T-cell (primary cell): Measurements from ENCODE around the gene PDE4C. TPM values are rescaled to one million over a fixed set of nuclear protein-coding genes. Genes with fewer than 3 reads are reported as not detected.
A peak's percentile ranks its signal among the peaks of the same experiment; 100 is the strongest.

ENCODE experiments used
- ATAC-seq, 4 experiments: fragments of 200-7000 bp in 3 of 4; fragments of 150-1000 bp in 1 of 4; cut with Tn5 transposase; replicated peaks in 1 of 4; 1 replicate in 3 of 4; 2 replicates in 1 of 4; pipeline ENCODE4 v1.10.0; 2021; ENCODE audit warnings: moderate library complexity in 3 of 4, mild to moderate bottlenecking in 2 of 4, moderate number of reproducible peaks in 1 of 4
- CTCF ChIA-PET, 2 donors: fragments of 300-600 bp; sonication (Branson Sonifier 250); formaldehyde crosslinking; loops; one replicate each; lab custom pipeline; 2022; ENCODE audit warnings: antibody characterized with exemption in 2 of 2; lab: Charles Lee
- POLR2A ChIA-PET, 2 donors: fragments of 300-600 bp; sonication (Branson Sonifier 250); formaldehyde crosslinking; loops; one replicate each; lab custom pipeline; 2022; ENCODE audit warnings: antibody characterized with exemption in 2 of 2; lab: Charles Lee
- DNase-seq, 35 experiments: peaks; one replicate each; pipeline versions ENCODE4 v3.0.0 to v3.0.0-alpha.2; 2013 to 2023
- H3K27ac ChIP-seq: one replicate; pipeline ENCODE4 v1.5.1; 2013; ENCODE audit warnings: low read length
- H3K27me3 ChIP-seq, 2 experiments: replicated peaks in 1 of 2; 1 replicate in 1 of 2; 2 replicates in 1 of 2; pipeline versions ENCODE4 v1.6.1 to v1.7.0; 2013; ENCODE audit warnings: low read length in 1 of 2, mixed read lengths in 1 of 2; ENCODE audit not compliant: control insufficient read depth in 2 of 2, insufficient read depth in 2 of 2; ENCODE audit errors: extremely low read depth in 1 of 2
- H3K36me3 ChIP-seq, 2 donors: 1 replicate in 1 of 2; 2 replicates in 1 of 2; pipeline versions ENCODE4 v1.6.1 to v1.7.0; 2013; ENCODE audit warnings: low read length in 1 of 2; ENCODE audit not compliant: control insufficient read depth in 2 of 2, insufficient read depth in 1 of 2; ENCODE audit errors: extremely low read depth in 1 of 2
- H3K4me1 ChIP-seq, 2 experiments: 1 replicate in 1 of 2; 2 replicates in 1 of 2; pipeline versions ENCODE4 v1.6.1 to v1.7.0; 2013; ENCODE audit warnings: low read length in 2 of 2, mixed read lengths in 1 of 2; ENCODE audit not compliant: insufficient read depth in 2 of 2, control insufficient read depth in 1 of 2; ENCODE audit errors: extremely low read depth in 1 of 2
- H3K4me3 ChIP-seq, 2 donors: 1 replicate in 1 of 2; 2 replicates in 1 of 2; pipeline versions ENCODE4 v1.5.1 to v1.7.0; 2013; ENCODE audit warnings: mild to moderate bottlenecking in 2 of 2, low read length in 1 of 2, moderate library complexity in 1 of 2; ENCODE audit not compliant: control insufficient read depth in 1 of 2; ENCODE audit errors: extremely low read depth in 1 of 2
- H3K9me3 ChIP-seq: 2 replicates; pipeline ENCODE4 v1.7.0; 2013
- H3K27ac Mint-ChIP-seq, 2 donors: one replicate each; pipeline ENCODE4 v1.8.0; 2020 to 2021; ENCODE audit warnings: mild to moderate bottlenecking in 2 of 2, mixed read lengths in 2 of 2
- H3K27me3 Mint-ChIP-seq, 2 donors: one replicate each; pipeline ENCODE4 v1.8.0; 2021 to 2022; ENCODE audit warnings: mixed read lengths in 2 of 2
- H3K36me3 Mint-ChIP-seq: one replicate; pipeline ENCODE4 v1.8.0; 2021; ENCODE audit warnings: mixed read lengths
- H3K4me1 Mint-ChIP-seq, 3 donors: one replicate each; pipeline ENCODE4 v1.8.0; 2020 to 2022; ENCODE audit warnings: mixed read lengths in 3 of 3, mild to moderate bottlenecking in 1 of 3
- H3K4me3 Mint-ChIP-seq, 3 donors: one replicate each; pipeline ENCODE4 v1.8.0; 2020 to 2022; ENCODE audit warnings: mild to moderate bottlenecking in 3 of 3, mixed read lengths in 3 of 3, moderate library complexity in 3 of 3
- H3K9me3 Mint-ChIP-seq, 3 donors: one replicate each; pipeline ENCODE4 v1.8.0; 2020 to 2022; ENCODE audit warnings: mixed read lengths in 3 of 3
- WGBS: methylation state at CpG from one replicate; pipeline ENCODE4 v1.1.5; 2013; ENCODE audit warnings: missing lambda C conversion rate; ENCODE audit not compliant: insufficient coverage; 5-methylcytosine and 5-hydroxymethylcytosine counted together
- total RNA-seq, 35 experiments: library from RNA in 6 of 35; stranded (reverse) in 6 of 35; fragments of 120-200 nt in 1 of 35; gene quantifications; one replicate each; pipeline versions ENCODE4 v1.2.1 to v1.2.4 and lab custom pipeline; 2013 to 2026

PDE4C gene
- total RNA-seq, 5 donors from 2014 or later (not counting 1 experiment from before 2014, with no cell fraction given) = not detected

DNA sequence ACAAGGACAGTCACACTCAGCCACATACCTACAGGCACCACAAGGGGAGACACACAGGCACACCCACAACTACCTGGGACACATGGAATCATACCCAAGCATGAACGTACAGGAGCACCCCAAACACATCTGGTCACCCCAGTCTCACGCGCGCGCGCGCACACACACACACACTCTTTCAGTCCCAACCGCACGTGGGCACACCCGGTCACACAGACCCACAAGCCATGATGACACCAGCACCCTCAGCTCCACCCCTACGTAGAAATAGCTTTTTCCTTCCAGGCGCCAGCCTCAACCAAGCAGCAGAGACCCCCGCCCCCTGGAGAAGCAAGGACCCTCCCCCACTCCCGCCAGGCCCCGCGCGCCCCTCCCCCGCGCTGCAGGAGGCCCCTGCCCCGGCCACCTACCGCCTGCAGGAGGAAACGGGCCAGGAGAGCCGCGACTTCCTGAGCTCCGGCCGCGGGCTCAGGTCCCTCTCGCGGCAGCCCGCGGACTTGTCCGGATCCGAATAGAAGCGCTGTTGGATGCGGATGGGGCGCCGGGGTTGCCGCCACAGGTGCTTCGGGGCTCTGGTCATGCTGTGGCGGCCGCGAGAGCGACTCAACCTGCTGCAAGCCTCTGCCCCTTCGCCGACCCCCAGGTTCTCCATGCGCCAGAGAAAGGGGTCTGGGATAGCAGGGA lies 6.4 kb upstream of the PDE4C start:
- Mint-ChIP-seq H3K4me1 (peaks cover 0 to 4% (median 3%) of the 10 kb centered on the region in 3 donors), H3K27me3 (peaks cover 55 to 77% of the 10 kb centered on the region in 2 donors), H3K36me3 (no peaks in the 10 kb centered on the region), H3K27ac (no peak overlapping the region), H3K4me3 (no peak overlapping the region), H3K9me3 (peaks cover 0 to 5% (median 0%) of the 10 kb centered on the region in 3 donors)
- Histone ChIP-seq H3K4me1 (peaks cover 0 to 8% of the 10 kb centered on the region in 2 experiments), H3K9me3 (no peaks in the 10 kb centered on the region), H3K36me3 (no peaks in the 10 kb centered on the region), H3K27ac (no peak overlapping the region), H3K4me3 (no peak overlapping the region), H3K27me3 (peaks cover 0 to 88% of the 10 kb centered on the region in 2 experiments)
- WGBS = 12% methylated on average over 42 of the region's 46 CpGs
- no peak for DNase-seq
- POLR2A ChIA-PET = interaction anchor here in 1 of 2 donors (0.7 kb wide), 1 partner anchor 489 kb away, joined by 7 read pairs; no protein-coding TSS in a partner anchor
- CTCF ChIA-PET = interaction anchor here in 1 of 2 donors (0.6 kb wide), 1 partner anchor 502 kb away, joined by 4 read pairs; no protein-coding TSS in a partner anchor
- ATAC-seq = no peak

DNA sequence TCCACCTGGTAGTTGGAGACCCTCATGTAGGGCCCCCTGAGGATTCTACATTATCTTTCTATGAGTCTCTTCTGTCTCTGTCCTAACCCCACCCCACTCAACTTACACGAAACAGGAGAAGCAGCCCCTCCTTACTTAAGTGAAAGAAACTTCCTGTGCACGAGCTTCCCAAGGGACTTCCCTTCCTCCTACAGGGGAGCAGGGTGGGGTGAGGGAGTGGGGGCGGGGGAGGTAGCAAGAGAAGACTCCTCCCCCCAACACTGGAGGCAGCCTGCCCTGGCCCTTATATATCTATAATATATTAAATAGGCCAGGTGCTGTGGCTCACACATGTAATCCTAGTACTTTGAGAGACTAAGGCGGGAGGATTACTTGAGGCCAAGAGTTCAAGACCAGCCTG lies 5.5 kb upstream of the PDE4C start:
- no peaks in the 10 kb centered on the region for H3K9me3 ChIP-seq
- H3K36me3 ChIP-seq = no peaks in the 10 kb centered on the region
- H3K27me3 ChIP-seq = peaks cover 0 to 91% of the 10 kb centered on the region in 2 experiments
- H3K27me3 Mint-ChIP-seq = peaks cover 62 to 81% of the 10 kb centered on the region in 2 donors
- ATAC-seq = no peak
- ChIA-PET POLR2A (no interaction called here), CTCF (no interaction called here)
- DNase-seq = no peak
- peaks cover 0 to 5% (median 0%) of the 10 kb centered on the region in 3 donors for H3K9me3 Mint-ChIP-seq
- H3K27ac Mint-ChIP-seq = no peak overlapping the region
- no CpG with 5 or more reads among the region's 4 CpGs for WGBS
- no peaks in the 10 kb centered on the region for H3K36me3 Mint-ChIP-seq
- no peak overlapping the region for H3K27ac ChIP-seq
- H3K4me1 Mint-ChIP-seq = peaks cover 3 to 8% (median 5%) of the 10 kb centered on the region in 3 donors
- H3K4me3 Mint-ChIP-seq = no peak overlapping the region
- peaks cover 0 to 8% of the 10 kb centered on the region in 2 experiments for H3K4me1 ChIP-seq
- H3K4me3 ChIP-seq = no peak overlapping the region

DNA sequence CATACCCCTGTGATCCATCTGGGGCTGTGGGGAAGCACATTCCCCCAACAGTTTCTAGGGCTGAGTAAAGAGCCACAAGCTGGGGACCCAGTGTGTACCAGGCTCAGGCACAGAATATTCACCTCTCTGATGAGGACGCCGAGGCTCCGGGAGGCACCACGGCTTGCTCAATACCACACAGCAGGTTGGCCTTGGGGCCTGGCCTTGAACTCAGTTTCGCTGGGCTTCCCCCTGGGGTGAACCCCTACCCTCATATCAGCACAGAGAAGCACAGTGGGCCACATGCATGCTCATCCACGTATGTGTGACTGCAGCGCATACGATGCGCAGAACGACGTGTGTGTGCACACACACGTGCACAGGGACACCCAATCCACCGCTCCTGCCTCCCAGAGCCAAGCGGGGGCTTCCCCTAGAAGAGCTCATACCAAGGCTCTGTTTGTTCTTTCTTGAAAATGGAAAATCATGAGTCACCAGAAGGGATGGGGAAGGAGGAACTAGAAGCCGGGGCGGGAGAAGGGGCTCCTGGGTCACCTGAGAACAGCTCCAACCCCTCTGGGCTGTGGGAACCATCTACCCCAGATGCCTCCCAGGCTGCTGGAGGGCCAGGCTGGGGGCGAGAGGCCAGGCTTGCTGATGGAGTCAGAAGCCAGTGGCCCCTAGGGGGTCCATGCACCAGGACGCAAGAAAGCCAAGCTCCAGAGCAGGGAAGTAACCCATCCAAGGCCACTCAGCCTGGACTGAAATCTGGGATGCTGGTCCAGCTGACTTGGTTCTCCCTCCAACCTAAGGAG lies 4.9 kb upstream of the PDE4C start:
- H3K27ac Mint-ChIP-seq = no peak overlapping the region

DNA sequence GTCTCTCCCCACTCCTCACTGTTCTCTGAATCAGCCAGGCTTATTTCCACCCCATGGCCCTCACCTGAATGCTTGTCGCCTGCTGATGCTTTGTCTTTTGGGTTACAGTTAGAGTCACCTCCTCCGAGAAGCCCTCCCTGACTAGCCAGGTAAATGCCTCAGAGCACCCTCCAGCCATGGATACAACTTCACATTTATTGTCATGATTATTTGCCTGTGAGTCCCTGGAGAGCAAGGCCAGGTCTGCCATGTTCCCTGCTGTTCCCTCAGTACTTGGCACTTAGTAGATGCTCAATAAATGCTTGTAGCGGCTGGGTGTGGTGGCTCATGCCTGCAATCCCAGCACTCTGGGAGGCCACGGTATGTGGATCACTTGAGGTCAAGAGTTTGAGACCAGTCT lies 3.7 kb upstream of the PDE4C start:
- ChIA-PET CTCF (no interaction called here), POLR2A (no interaction called here)
- DNase-seq (no peak), ATAC-seq (no peak)
- Mint-ChIP-seq H3K36me3 (no peaks in the 10 kb centered on the region), H3K27ac (no peak overlapping the region), H3K4me1 (peaks cover 10 to 20% (median 12%) of the 10 kb centered on the region in 3 donors), H3K9me3 (peaks cover 0 to 5% (median 0%) of the 10 kb centered on the region in 3 donors), H3K27me3 (peaks cover 60 to 78% of the 10 kb centered on the region in 2 donors), H3K4me3 (no peak overlapping the region)
- Histone ChIP-seq H3K27me3 (peaks cover 0 to 95% of the 10 kb centered on the region in 2 experiments), H3K27ac (no peak overlapping the region), H3K9me3 (no peaks in the 10 kb centered on the region), H3K4me3 (no peak overlapping the region), H3K36me3 (no peaks in the 10 kb centered on the region), H3K4me1 (peaks cover 0 to 21% of the 10 kb centered on the region in 2 experiments)
- 100% methylated on average over 2 of the region's 4 CpGs for WGBS

More for the DNA sequence above, 4.9 kb upstream of the PDE4C start:
- ATAC-seq (no peak), DNase-seq (no peak)
- Histone ChIP-seq H3K4me3 (no peak overlapping the region), H3K36me3 (no peaks in the 10 kb centered on the region), H3K27me3 (peaks cover 0 to 90% of the 10 kb centered on the region in 2 experiments), H3K9me3 (no peaks in the 10 kb centered on the region), H3K27ac (no peak overlapping the region), H3K4me1 (peaks cover 0 to 8% of the 10 kb centered on the region in 2 experiments)
- Mint-ChIP-seq H3K27me3 (peaks cover 60 to 78% of the 10 kb centered on the region in 2 donors), H3K4me3 (no peak overlapping the region), H3K36me3 (no peaks in the 10 kb centered on the region), H3K4me1 (peaks cover 3 to 11% (median 5%) of the 10 kb centered on the region in 3 donors), H3K9me3 (peaks cover 0 to 5% (median 0%) of the 10 kb centered on the region in 3 donors)
- CTCF ChIA-PET = no interaction called here
- POLR2A ChIA-PET = no interaction called here
- WGBS = 55% methylated on average over 14 of the region's 18 CpGs

DNA sequence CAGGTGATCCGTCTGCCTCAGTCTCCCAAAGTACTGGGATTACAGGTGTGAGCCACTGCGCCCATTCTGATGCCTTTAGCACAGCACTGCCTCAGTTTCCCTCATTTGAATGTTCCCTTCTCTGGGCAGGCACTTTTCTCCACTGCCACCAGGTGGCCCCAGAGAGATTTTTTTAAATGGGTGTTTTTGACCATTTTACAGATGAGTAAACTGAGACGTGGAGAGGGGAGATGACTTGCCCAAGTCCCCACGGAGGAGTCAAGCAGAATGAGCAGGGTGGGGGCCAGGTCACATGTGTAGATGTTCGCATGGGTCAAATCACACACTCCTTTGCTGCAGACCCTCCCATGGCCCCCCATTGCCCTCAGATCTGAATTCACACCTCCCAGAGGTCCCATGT lies 3.2 kb upstream of the PDE4C start:
- H3K36me3 Mint-ChIP-seq = no peaks in the 10 kb centered on the region
- ATAC-seq (no peak), DNase-seq (no peak)
- POLR2A ChIA-PET = no interaction called here
- CTCF ChIA-PET = no interaction called here
- H3K9me3 Mint-ChIP-seq = peaks cover 0 to 5% (median 0%) of the 10 kb centered on the region in 3 donors
- peaks cover 14 to 25% (median 16%) of the 10 kb centered on the region in 3 donors for H3K4me1 Mint-ChIP-seq
- no peak overlapping the region for H3K27ac ChIP-seq
- WGBS = 82% methylated on average over 3 of the region's 5 CpGs
- H3K4me1 ChIP-seq = peaks cover 0 to 25% of the 10 kb centered on the region in 2 experiments
- H3K4me3 Mint-ChIP-seq = no peak overlapping the region
- H3K27me3 ChIP-seq = peaks cover 0 to 95% of the 10 kb centered on the region in 2 experiments
- no peak overlapping the region for H3K4me3 ChIP-seq
- no peaks in the 10 kb centered on the region for H3K9me3 ChIP-seq
- H3K27ac Mint-ChIP-seq = no peak overlapping the region
- H3K27me3 Mint-ChIP-seq = peaks cover 63 to 78% of the 10 kb centered on the region in 2 donors
- H3K36me3 ChIP-seq = no peaks in the 10 kb centered on the region

DNA sequence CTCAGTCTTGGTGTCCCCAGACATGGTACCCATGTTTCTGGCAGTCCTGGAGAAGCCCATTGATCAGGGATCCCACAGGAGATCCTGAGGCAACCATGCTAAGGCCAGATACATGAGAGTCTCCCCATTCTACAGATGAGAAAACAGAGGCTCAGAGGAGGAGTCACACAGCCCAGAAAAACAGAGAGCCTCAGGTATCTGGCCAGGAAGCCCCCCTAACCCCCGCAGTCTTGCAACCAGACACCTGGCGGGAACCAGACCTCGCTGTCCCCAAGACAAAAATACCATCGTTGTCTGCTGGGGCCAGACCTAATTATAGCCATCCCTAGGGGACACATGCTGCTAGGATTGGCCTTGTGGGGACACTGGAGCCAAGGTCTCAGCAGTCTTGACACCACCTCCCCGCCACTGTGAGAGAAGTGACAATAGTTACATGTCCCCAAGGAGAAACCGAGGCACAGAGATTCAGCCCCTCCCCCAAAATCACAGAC lies 1.6 kb upstream of the PDE4C start:
- Histone ChIP-seq H3K9me3 (no peaks in the 10 kb centered on the region), H3K4me3 (no peak overlapping the region), H3K36me3 (no peaks in the 10 kb centered on the region), H3K27ac (no peak overlapping the region), H3K4me1 (peaks cover 3 to 29% of the 10 kb centered on the region in 2 experiments), H3K27me3 (peaks cover 0 to 92% of the 10 kb centered on the region in 2 experiments)
- Mint-ChIP-seq H3K27ac (no peak overlapping the region), H3K9me3 (no peaks in the 10 kb centered on the region), H3K4me3 (peak overlapping the region in 1 of 3 donors; percentile 16), H3K4me1 (peaks cover 20 to 29% (median 22%) of the 10 kb centered on the region in 3 donors), H3K27me3 (peaks cover 56 to 76% of the 10 kb centered on the region in 2 donors), H3K36me3 (no peaks in the 10 kb centered on the region)
- ChIA-PET POLR2A (interaction anchor here in 1 of 2 donors (0.5 kb wide), 1 partner anchor 101 kb away, joined by 4 read pairs; no protein-coding TSS in a partner anchor), CTCF (no interaction called here)
- DNase-seq (no peak), ATAC-seq (no peak)
- WGBS = 91% methylated on average over 4 of the region's 6 CpGs
